ENCODE data around the gene JOSD2. TPM values are rescaled to one million over a fixed set of nuclear protein-coding genes. Genes with fewer than 3 reads are reported as not detected.
A peak's percentile ranks its signal among the peaks of the same experiment; 100 is the strongest.

Gene JOSD2
- total RNA-seq: 10 to 100 TPM; 26.6 to 38.2 TPM

- no peaks in the 10 kb centered on the region for H3K36me3 ChIP-seq
- peak within 1 kb of the TSS; percentile 72 to 79 for H3K27ac ChIP-seq
- H3K27me3 ChIP-seq: no peaks in the 10 kb centered on the region
- peaks cover 0 to 27% of the 10 kb centered on the region in 2 donors for H3K4me1 ChIP-seq
- peak within 1 kb of the TSS; percentile 63 to 71 for H3K4me3 ChIP-seq
- TF ChIP-seq, protein P1, sequence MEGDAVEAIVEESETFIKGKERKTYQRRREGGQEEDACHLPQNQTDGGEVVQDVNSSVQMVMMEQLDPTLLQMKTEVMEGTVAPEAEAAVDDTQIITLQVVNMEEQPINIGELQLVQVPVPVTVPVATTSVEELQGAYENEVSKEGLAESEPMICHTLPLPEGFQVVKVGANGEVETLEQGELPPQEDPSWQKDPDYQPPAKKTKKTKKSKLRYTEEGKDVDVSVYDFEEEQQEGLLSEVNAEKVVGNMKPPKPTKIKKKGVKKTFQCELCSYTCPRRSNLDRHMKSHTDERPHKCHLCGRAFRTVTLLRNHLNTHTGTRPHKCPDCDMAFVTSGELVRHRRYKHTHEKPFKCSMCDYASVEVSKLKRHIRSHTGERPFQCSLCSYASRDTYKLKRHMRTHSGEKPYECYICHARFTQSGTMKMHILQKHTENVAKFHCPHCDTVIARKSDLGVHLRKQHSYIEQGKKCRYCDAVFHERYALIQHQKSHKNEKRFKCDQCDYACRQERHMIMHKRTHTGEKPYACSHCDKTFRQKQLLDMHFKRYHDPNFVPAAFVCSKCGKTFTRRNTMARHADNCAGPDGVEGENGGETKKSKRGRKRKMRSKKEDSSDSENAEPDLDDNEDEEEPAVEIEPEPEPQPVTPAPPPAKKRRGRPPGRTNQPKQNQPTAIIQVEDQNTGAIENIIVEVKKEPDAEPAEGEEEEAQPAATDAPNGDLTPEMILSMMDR (IDR thresholded peaks at IDR 0.05): peak in 1 of 2 donors; percentile 18
- H3K9me3 ChIP-seq: no peaks in the 10 kb centered on the region
- peak; percentile 99 for DNase-seq (ENCODE audit: low spot score)
Observed at GRCh38 chr19:50511069-50511822, at the start of gene JOSD2. TSS of gene JOSD2 (minus strand) at chr19:50511191. CDS start at chr19:50510431, 760 bp downstream.

GRCh38 chr19:50559636-50560035, 48.6 kb upstream of the JOSD2 start:
- no peak for DNase-seq (ENCODE audit: low spot score)
- Histone ChIP-seq H3K4me1 (peaks cover 0 to 15% of the 10 kb centered on the region in 2 donors), H3K36me3 (no peaks in the 10 kb centered on the region), H3K9me3 (no peaks in the 10 kb centered on the region), H3K4me3 (no peak overlapping the region), H3K27me3 (no peaks in the 10 kb centered on the region), H3K27ac (no peak overlapping the region)
- TF ChIP-seq, protein P1 (IDR thresholded peaks at IDR 0.05): no peak

GRCh38 chr19:50558449-50558848, 47.5 kb upstream of the JOSD2 start:
- Histone ChIP-seq H3K4me1 (peaks cover 0 to 15% of the 10 kb centered on the region in 2 donors), H3K9me3 (no peaks in the 10 kb centered on the region), H3K36me3 (no peaks in the 10 kb centered on the region), H3K4me3 (no peak overlapping the region), H3K27ac (no peak overlapping the region), H3K27me3 (no peaks in the 10 kb centered on the region)
- TF ChIP-seq, protein P1 (IDR thresholded peaks at IDR 0.05): no peak
- DNase-seq (ENCODE audit: low spot score): no peak

DNA sequence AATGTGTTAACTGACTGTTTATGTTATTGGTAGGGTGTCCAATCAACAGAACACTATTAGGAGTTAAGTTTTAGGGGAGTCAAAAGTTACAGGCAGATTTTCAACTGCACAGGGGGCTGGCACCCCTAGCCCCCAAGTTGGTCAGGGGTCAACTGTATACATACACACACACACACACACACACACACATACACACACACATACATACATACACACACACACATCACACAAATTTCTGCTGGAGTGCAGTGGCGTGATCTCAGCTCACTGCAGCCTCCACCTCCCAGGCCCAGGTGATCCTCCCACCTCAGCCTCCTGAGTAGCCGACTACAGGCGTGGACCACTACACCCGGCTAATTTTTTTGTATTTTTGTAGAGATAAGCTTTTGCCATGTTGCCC, 47.0 kb upstream of the JOSD2 start:
- DNase-seq (ENCODE audit: low spot score): no peak
- H3K4me1 ChIP-seq: peaks cover 0 to 15% of the 10 kb centered on the region in 2 donors
- no peak overlapping the region for H3K27ac ChIP-seq
- H3K4me3 ChIP-seq: no peak overlapping the region
- no peaks in the 10 kb centered on the region for H3K9me3 ChIP-seq
- H3K36me3 ChIP-seq: no peaks in the 10 kb centered on the region
- H3K27me3 ChIP-seq: no peaks in the 10 kb centered on the region
- TF ChIP-seq, protein P1 (IDR thresholded peaks at IDR 0.05): no peak

- H3K27me3 ChIP-seq: no peaks in the 10 kb centered on the region
- no peaks in the 10 kb centered on the region for H3K9me3 ChIP-seq
- TF ChIP-seq, protein P1 (IDR thresholded peaks at IDR 0.05): no peak
Observed at GRCh38 chr19:50557009-50557613, 46.1 kb upstream of the JOSD2 start.

More at GRCh38 chr19:50557009-50557613, 46.1 kb upstream of the JOSD2 start:
- no peak for DNase-seq (ENCODE audit: low spot score)
- peak overlapping the region; percentile 16 to 53 for H3K4me3 ChIP-seq
- H3K27ac ChIP-seq: no peak overlapping the region
- peaks cover 0 to 15% of the 10 kb centered on the region in 2 donors for H3K4me1 ChIP-seq
- no peaks in the 10 kb centered on the region for H3K36me3 ChIP-seq
